GM23248 (cell line): ENCODE data around the gene TMEM204.

Experiments used
- EZH2 ChIP-seq: fragments of 200-600 bp; sonication (generic); IDR thresholded peaks from 2 replicates; pipeline ENCODE4 v1.6.1; 2018; ENCODE audit warnings: antibody characterized with exemption, mild to moderate bottlenecking; ENCODE audit not compliant: insufficient read depth, poor library complexity, severe bottlenecking
- EZH2phosphoT487 ChIP-seq: fragments of 200-600 bp; sonication (generic); IDR thresholded peaks from 2 replicates; pipeline ENCODE4 v1.6.1; 2018; ENCODE audit warnings: antibody characterized with exemption, moderate library complexity, mild to moderate bottlenecking, low read depth; ENCODE audit not compliant: insufficient read depth

DNA sequence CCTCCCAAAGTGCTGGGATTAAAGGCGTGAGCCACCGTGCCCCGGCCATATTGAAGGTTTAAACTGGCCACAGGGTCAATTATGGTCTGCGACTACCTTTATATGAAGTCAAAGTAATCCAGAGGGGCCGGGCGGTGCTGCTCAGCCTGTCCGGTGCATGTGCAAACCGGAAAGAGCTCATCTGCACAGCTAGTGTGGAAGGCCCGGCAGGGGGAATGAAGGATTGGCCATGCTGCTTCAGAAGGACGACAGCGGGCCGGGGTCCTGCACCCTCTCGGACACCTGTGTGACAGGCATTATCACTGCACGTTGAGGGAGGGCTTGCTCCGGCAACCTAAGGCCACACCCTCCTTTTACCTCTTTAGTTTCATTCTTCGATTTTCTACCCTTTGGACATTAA is 23.6 kb downstream of the TMEM204 start:
- TF ChIP-seq EZH2phosphoT487, result no peak
- no peak for TF ChIP-seq EZH2
